ENCODE results near the gene PPP6C. TPM values are rescaled to one million over a fixed set of nuclear protein-coding genes. Genes with fewer than 3 reads are reported as not detected.
A peak's percentile ranks its signal among the peaks of the same experiment; 100 is the strongest.
"Not testable (repeated sequence)": the region's sequence is repeated elsewhere in the genome, so short reads cannot be mapped to it uniquely, and the experiment has no call there.

The PPP6C gene
- total RNA-seq = 10 to 100 TPM; 51.9 to 59.0 TPM
- polyA plus RNA-seq = 10 to 100 TPM; 47.2 to 55.9 (median 51.6) TPM
- 40.8 to 71.0 (median 59.0) reads per million in 6 experiments for total RNA-seq

- POLR2A ChIA-PET = interaction anchor here (0.6 to 10.9 kb wide), 5 partner anchors 11 to 248 kb away, joined by 3 to 133 read pairs (median 5); partner anchors contain the start of genes GOLGA1, HSPA5 and RABEPK
- H3K27ac Mint-ChIP-seq = peak within 1 kb of the TSS; percentile 89 to 97 (median 96)
- H3K9me3 Mint-ChIP-seq = no peaks in the 10 kb centered on the region
- DNase-seq (peak; percentile 93 to 98 (median 96)), ATAC-seq (peak; percentile 92)
- peaks cover 0 to 25% (median 2%) of the 10 kb centered on the region in 3 donors for H3K36me3 Mint-ChIP-seq
- H3K4me1 Mint-ChIP-seq = peaks cover 20 to 79% (median 66%) of the 10 kb centered on the region in 4 donors
- no peaks in the 10 kb centered on the region for H3K27me3 Mint-ChIP-seq
- peak within 1 kb of the TSS; percentile 92 to 98 (median 96) for H3K4me3 Mint-ChIP-seq
These were observed at the start of gene PPP6C for GRCh38 chr9:125189361-125190289. Gene PPP6C (minus strand): TSS chr9:125189803. CDS start chr9:125189718, 85 bp downstream.

GRCh38 chr9:125238915-125239446 lies 49.4 kb upstream of the PPP6C start:
- H3K4me1 Mint-ChIP-seq = peaks cover 35 to 75% (median 64%) of the 10 kb centered on the region in 4 donors
- no peaks in the 10 kb centered on the region for H3K9me3 Mint-ChIP-seq
- H3K36me3 Mint-ChIP-seq = peaks cover 12 to 67% (median 42%) of the 10 kb centered on the region in 3 donors
- no peak for DNase-seq
- POLR2A ChIA-PET = interaction anchor here (0.7 kb wide), 1 partner anchor 9 kb away, joined by 3 read pairs; no protein-coding TSS in a partner anchor
- H3K4me3 Mint-ChIP-seq = peak overlapping the region; percentile 93 to 99 (median 98)
- H3K27me3 Mint-ChIP-seq = peaks cover 0 to 3% (median 0%) of the 10 kb centered on the region in 5 donors
- ATAC-seq = no peak
- H3K27ac Mint-ChIP-seq = peak overlapping the region; percentile 23 to 99 (median 87)

GRCh38 chr9:125238127-125238914 lies 48.7 kb upstream of the PPP6C start:
- no peaks in the 10 kb centered on the region for H3K9me3 Mint-ChIP-seq
- ATAC-seq (no peak), DNase-seq (no peak)
- peak overlapping the region; percentile 49 to 99 (median 87) for H3K27ac Mint-ChIP-seq
- peaks cover 35 to 74% (median 64%) of the 10 kb centered on the region in 4 donors for H3K4me1 Mint-ChIP-seq
- peak overlapping the region; percentile 93 to 99 (median 98) for H3K4me3 Mint-ChIP-seq
- peaks cover 0 to 3% (median 0%) of the 10 kb centered on the region in 5 donors for H3K27me3 Mint-ChIP-seq
- H3K36me3 Mint-ChIP-seq = peaks cover 12 to 74% (median 42%) of the 10 kb centered on the region in 3 donors
- POLR2A ChIA-PET = interaction anchor here (0.5 to 1.1 kb wide), 4 partner anchors 10 to 1091 kb away, joined by 3 to 6 read pairs (median 3); no protein-coding TSS in a partner anchor

GRCh38 chr9:125236520-125237159 lies 47.0 kb upstream of the PPP6C start:
- DNase-seq, ATAC-seq, H3K27me3 Mint-ChIP-seq, H3K9me3 Mint-ChIP-seq: not testable (repeated sequence)
- POLR2A ChIA-PET = interaction anchor here (1.0 kb wide), 1 partner anchor 10 kb away, joined by 3 read pairs; no protein-coding TSS in a partner anchor
- Mint-ChIP-seq H3K4me1 (peaks cover 30 to 66% (median 56%) of the 10 kb centered on the region in 4 donors), H3K36me3 (peaks cover 12 to 87% (median 42%) of the 10 kb centered on the region in 3 donors), H3K27ac (peak overlapping the region in 9 of 10 donors; percentile 3 to 97 (median 76)), H3K4me3 (peak overlapping the region in 9 of 10 donors; percentile 20 to 99 (median 62))

- POLR2A ChIA-PET = interaction anchor here (1.0 kb wide), 2 partner anchors 10 to 41 kb away, joined by 3 read pairs; no protein-coding TSS in a partner anchor
- peak overlapping the region in 8 of 10 donors; percentile 8 to 97 (median 79) for H3K27ac Mint-ChIP-seq
- H3K4me3 Mint-ChIP-seq = peak overlapping the region in 8 of 10 donors; percentile 20 to 99 (median 62)
- H3K9me3 Mint-ChIP-seq = no peaks in the 10 kb centered on the region
- peaks cover 9 to 89% (median 38%) of the 10 kb centered on the region in 3 donors for H3K36me3 Mint-ChIP-seq
- no peak for ATAC-seq
- DNase-seq = no peak
- H3K4me1 Mint-ChIP-seq = peaks cover 26 to 60% (median 51%) of the 10 kb centered on the region in 4 donors
- no peaks in the 10 kb centered on the region for H3K27me3 Mint-ChIP-seq
These were observed 46.4 kb upstream of the PPP6C start for GRCh38 chr9:125235804-125236519.

GRCh38 chr9:125234099-125234498 lies 44.5 kb upstream of the PPP6C start:
- POLR2A ChIA-PET = interaction anchor here (0.6 kb wide), 1 partner anchor 101 kb away, joined by 3 read pairs; no protein-coding TSS in a partner anchor
- not testable (repeated sequence) for H3K9me3 Mint-ChIP-seq, H3K27me3 Mint-ChIP-seq, ATAC-seq, DNase-seq, H3K4me3 Mint-ChIP-seq
- Mint-ChIP-seq H3K27ac (peak overlapping the region in 3 of 10 donors; percentile 1 to 75 (median 52)), H3K36me3 (peaks cover 8 to 94% (median 35%) of the 10 kb centered on the region in 3 donors), H3K4me1 (peaks cover 26 to 47% (median 44%) of the 10 kb centered on the region in 4 donors)

GRCh38 chr9:125233678-125234077 lies 44.1 kb upstream of the PPP6C start:
- no peak for ATAC-seq
- POLR2A ChIA-PET = interaction anchor here (0.6 kb wide), 1 partner anchor 100 kb away, joined by 3 read pairs; no protein-coding TSS in a partner anchor
- H3K9me3 Mint-ChIP-seq = no peaks in the 10 kb centered on the region
- peaks cover 21 to 43% (median 40%) of the 10 kb centered on the region in 4 donors for H3K4me1 Mint-ChIP-seq
- H3K36me3 Mint-ChIP-seq = peaks cover 4 to 94% (median 31%) of the 10 kb centered on the region in 3 donors
- no peak overlapping the region for H3K4me3 Mint-ChIP-seq
- H3K27me3 Mint-ChIP-seq = no peaks in the 10 kb centered on the region
- peak overlapping the region in 4 of 10 donors; percentile 52 to 75 (median 58) for H3K27ac Mint-ChIP-seq
- no peak for DNase-seq

GRCh38 chr9:125227761-125228160 lies 38.2 kb upstream of the PPP6C start:
- H3K4me3 Mint-ChIP-seq = no peak overlapping the region
- ATAC-seq (no peak), DNase-seq (no peak)
- H3K36me3 Mint-ChIP-seq = peaks cover 0 to 77% (median 3%) of the 10 kb centered on the region in 3 donors
- POLR2A ChIA-PET = interaction anchor here (0.7 kb wide), 1 partner anchor 10 kb away, joined by 6 read pairs; no protein-coding TSS in a partner anchor
- no peaks in the 10 kb centered on the region for H3K4me1 Mint-ChIP-seq
- H3K27me3 Mint-ChIP-seq = no peaks in the 10 kb centered on the region
- H3K9me3 Mint-ChIP-seq = no peaks in the 10 kb centered on the region
- peak overlapping the region in 1 of 10 donors; percentile 7 for H3K27ac Mint-ChIP-seq

GRCh38 chr9:125224858-125225257 lies 35.3 kb upstream of the PPP6C start:
- H3K4me3 Mint-ChIP-seq, H3K4me1 Mint-ChIP-seq, H3K27ac Mint-ChIP-seq, H3K9me3 Mint-ChIP-seq, DNase-seq, ATAC-seq, H3K27me3 Mint-ChIP-seq: not testable (repeated sequence)
- POLR2A ChIA-PET = interaction anchor here (1.8 kb wide), 1 partner anchor 16 kb away, joined by 7 read pairs; the partner anchor contains the start of gene HSPA5
- H3K36me3 Mint-ChIP-seq = peaks cover 0 to 74% (median 10%) of the 10 kb centered on the region in 3 donors

- Mint-ChIP-seq H3K27ac (peak overlapping the region in 3 of 10 donors; percentile 33 to 76 (median 50)), H3K9me3 (no peaks in the 10 kb centered on the region), H3K27me3 (no peaks in the 10 kb centered on the region), H3K4me3 (no peak overlapping the region), H3K4me1 (peaks cover 0 to 11% (median 1%) of the 10 kb centered on the region in 4 donors), H3K36me3 (peaks cover 0 to 69% (median 28%) of the 10 kb centered on the region in 3 donors)
- DNase-seq = no peak
- ATAC-seq = no peak
- POLR2A ChIA-PET = no interaction called here
These were observed 29.0 kb upstream of the PPP6C start for GRCh38 chr9:125218621-125219020.
